Measurements from ENCODE around the gene PSMD2.

The PSMD2 gene

GRCh38 chr3:184347321-184348056, 48.4 kb downstream of the PSMD2 start:
- TF ChIP-seq CTCF (IDR thresholded peaks at IDR 0.05), result no peak
- no peaks in the 10 kb centered on the region for H3K9me3 ChIP-seq
- H3K27ac ChIP-seq, result no peak overlapping the region
- H3K4me1 ChIP-seq (ENCODE audit: control insufficient read depth in 1 of 2, insufficient read depth in 1 of 2, low read depth in 1 of 2, low read length in 1 of 2), result no peaks in the 10 kb centered on the region
- H3K27me3 ChIP-seq, result no peaks in the 10 kb centered on the region
- peaks cover 24% of the 10 kb centered on the region for H3K36me3 ChIP-seq
- H3K4me3 ChIP-seq (ENCODE audit: low read depth in 1 of 2, low read length in 1 of 2), result no peak overlapping the region

- no peaks in the 10 kb centered on the region for H3K27me3 ChIP-seq
- peaks cover 19% of the 10 kb centered on the region for H3K36me3 ChIP-seq
- H3K27ac ChIP-seq, result no peak overlapping the region
- TF ChIP-seq CTCF (IDR thresholded peaks at IDR 0.05), result no peak
- no peaks in the 10 kb centered on the region for H3K9me3 ChIP-seq
- H3K4me1 ChIP-seq (ENCODE audit: control insufficient read depth in 1 of 2, insufficient read depth in 1 of 2, low read depth in 1 of 2, low read length in 1 of 2), result no peaks in the 10 kb centered on the region
- no peak overlapping the region for H3K4me3 ChIP-seq (ENCODE audit: low read depth in 1 of 2, low read length in 1 of 2)
Measured at GRCh38 chr3:184348057-184348382, 49.0 kb downstream of the PSMD2 start.

- Histone ChIP-seq H3K27ac (no peak overlapping the region), H3K4me3 (ENCODE audit: low read depth in 1 of 2, low read length in 1 of 2) (no peak overlapping the region), H3K9me3 (no peaks in the 10 kb centered on the region), H3K27me3 (no peaks in the 10 kb centered on the region), H3K36me3 (peaks cover 4% of the 10 kb centered on the region), H3K4me1 (ENCODE audit: control insufficient read depth in 1 of 2, insufficient read depth in 1 of 2, low read depth in 1 of 2, low read length in 1 of 2) (no peaks in the 10 kb centered on the region)
- no peak for TF ChIP-seq CTCF (IDR thresholded peaks at IDR 0.05)
Measured at GRCh38 chr3:184349563-184350470, 50.8 kb downstream of the PSMD2 start.

- H3K4me1 ChIP-seq (ENCODE audit: control insufficient read depth in 1 of 2, insufficient read depth in 1 of 2, low read depth in 1 of 2, low read length in 1 of 2), result no peaks in the 10 kb centered on the region
Measured at GRCh38 chr3:184350618-184351017, 51.6 kb downstream of the PSMD2 start.

More at GRCh38 chr3:184350618-184351017, 51.6 kb downstream of the PSMD2 start:
- TF ChIP-seq CTCF (IDR thresholded peaks at IDR 0.05), result no peak
- Histone ChIP-seq H3K36me3 (no peaks in the 10 kb centered on the region), H3K27ac (no peak overlapping the region), H3K4me3 (ENCODE audit: low read depth in 1 of 2, low read length in 1 of 2) (no peak overlapping the region), H3K27me3 (no peaks in the 10 kb centered on the region), H3K9me3 (no peaks in the 10 kb centered on the region)

Measured in neutrophil (primary cell).